Measurements from ENCODE around the gene MFAP5.

MFAP5 gene, protein sequence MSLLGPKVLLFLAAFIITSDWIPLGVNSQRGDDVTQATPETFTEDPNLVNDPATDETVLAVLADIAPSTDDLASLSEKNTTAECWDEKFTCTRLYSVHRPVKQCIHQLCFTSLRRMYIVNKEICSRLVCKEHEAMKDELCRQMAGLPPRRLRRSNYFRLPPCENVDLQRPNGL

DNA sequence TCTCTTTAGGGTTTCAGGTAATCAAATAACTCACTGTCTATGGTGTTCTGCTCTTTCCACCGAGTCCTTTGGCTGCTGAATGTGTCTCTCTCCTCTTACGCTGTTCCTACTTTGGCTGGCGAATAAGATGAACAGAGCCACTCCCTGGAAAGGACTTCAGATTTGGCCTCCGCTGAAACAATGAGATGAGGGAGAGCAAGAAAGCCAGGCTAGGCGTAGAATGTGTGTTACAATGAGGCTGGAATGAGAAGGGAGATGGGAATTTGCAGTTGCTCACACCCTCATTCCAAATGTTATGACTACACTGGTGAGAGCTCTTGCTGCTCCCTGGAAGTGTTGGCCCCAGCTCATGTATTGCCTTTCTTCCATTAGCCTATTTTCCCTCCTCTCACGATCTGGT lies at the start of gene MFAP5:
Gene MFAP5 (minus strand): TSS at position 234 of the 400 bp plus-strand sequence. CDS start 722 bp downstream, outside the sequence.
- DNase-seq (ENCODE audit: low read depth in 2 of 2) = no peak

DNA sequence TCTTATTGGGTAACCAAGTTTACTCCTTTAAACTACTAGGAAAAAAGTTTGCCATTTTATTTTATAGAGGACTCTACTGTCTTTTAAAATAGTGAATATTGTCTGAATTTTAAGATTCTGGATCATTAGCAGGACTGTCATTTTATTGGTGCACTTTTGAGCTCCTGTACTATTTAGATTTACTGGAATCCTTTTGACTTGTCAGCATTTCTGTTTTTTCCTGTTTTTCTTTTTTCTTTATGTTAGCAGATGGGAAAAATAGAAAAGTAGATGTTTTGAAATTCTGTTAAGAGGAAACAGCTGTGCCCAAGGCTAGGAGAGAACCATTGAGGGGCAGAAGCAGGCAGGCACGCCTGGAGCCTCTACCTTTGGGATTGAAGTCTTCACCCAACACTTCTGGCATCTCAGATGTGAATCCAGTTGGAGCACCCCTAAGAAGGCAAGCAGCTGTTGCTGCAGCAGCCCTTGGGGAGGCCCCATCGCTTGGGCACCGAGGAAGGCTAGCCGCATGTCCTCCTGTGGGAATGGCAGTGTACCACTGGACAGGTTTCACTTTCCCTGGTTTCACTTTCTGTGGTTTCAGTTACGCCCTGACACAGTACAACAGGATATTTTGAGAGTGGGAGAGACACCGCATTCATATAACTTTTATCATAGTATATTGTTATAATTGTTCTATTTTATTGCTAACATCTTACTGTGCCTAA lies 46.7 kb upstream of the MFAP5 start:
- no peak for DNase-seq (ENCODE audit: low read depth in 2 of 2)

DNA sequence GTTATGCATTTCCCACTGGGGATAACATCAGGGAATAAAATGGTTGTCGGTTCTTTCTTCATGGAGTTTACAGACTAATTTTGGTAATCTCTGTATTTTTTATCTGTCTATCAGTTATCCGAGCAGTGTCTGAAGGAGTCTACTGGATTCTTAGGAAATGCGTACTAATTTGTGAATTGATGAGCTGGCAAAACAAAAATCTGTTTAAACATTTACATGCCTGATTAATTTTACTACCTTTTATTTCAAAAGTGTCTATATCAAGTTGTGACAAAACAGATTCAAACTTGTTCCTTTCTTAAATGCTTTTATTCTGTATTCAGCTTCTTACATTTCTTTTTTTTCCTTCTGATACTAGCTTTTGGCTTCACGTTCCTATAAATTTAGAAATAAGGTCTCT lies 39.5 kb upstream of the MFAP5 start:
- DNase-seq (ENCODE audit: low read depth in 2 of 2) = no peak

DNA sequence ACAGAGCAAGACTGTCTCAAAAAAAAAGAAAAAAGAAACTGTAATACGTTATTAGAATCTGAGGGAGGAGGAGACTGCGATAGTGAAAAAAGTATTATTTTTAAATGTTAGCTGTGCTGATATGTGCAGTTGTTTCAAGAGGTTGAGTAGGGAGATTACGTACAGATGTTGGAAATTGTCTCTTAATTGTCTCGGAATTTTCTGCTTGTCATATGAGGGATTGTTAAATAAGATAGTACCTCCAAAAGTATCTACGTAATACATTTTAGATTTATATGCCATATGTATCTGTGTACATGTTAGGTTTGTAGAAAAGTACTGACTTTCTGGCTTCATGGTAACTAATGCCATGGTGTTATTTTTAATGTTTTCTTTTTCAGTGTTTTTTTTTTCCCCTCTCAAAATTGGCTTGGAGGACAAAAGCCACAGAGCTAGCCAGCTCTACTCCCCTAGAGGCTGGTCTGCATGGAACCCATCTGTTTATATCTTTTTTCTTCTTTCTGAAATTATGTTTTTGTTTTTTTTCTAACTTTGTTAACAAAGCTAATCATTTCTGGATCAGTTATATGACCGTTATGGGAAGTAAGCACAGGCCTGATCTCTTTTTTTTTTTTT lies 38.5 kb upstream of the MFAP5 start:
- no peak for DNase-seq (ENCODE audit: low read depth in 2 of 2)

DNA sequence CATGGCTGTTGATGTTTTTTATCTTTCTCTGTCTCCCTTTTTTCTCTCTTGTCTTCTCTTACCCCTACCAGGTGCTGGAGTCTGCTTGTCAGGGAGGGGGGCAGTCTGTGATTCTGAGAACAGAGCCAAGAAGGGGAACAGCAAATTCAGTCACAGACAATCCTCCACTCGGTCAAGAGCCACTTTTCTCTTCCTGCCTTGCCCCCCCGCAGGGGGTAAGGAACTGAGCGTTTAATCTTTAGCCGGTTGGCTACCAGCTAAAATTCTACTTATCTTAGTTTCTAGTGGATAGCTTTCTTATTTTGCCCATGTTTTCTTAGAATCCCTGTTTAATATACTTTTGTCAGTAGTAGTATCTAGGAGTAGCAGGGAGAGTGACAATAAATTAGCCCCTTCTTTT lies 37.1 kb upstream of the MFAP5 start:
- no peak for DNase-seq (ENCODE audit: low read depth in 2 of 2)

DNA sequence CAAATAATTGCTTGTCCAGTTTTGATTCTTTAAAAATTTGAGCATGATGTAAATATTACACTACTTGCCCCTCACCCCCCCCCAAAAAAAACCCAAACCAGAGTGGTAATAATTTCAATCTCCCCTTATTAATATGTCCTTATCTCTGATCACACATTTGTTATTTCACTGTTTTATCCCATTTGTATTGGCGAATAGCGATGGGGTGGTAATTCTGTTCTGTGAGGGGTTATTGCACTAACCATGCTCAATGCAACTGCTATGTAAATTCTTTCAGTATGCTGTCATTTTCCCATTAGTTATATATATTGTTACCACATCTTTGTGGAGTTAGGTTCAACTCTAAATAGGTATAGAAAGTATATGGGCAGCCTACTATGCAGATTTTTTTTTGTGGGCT lies 36.3 kb upstream of the MFAP5 start:
- DNase-seq (ENCODE audit: low read depth in 2 of 2) = no peak

DNA sequence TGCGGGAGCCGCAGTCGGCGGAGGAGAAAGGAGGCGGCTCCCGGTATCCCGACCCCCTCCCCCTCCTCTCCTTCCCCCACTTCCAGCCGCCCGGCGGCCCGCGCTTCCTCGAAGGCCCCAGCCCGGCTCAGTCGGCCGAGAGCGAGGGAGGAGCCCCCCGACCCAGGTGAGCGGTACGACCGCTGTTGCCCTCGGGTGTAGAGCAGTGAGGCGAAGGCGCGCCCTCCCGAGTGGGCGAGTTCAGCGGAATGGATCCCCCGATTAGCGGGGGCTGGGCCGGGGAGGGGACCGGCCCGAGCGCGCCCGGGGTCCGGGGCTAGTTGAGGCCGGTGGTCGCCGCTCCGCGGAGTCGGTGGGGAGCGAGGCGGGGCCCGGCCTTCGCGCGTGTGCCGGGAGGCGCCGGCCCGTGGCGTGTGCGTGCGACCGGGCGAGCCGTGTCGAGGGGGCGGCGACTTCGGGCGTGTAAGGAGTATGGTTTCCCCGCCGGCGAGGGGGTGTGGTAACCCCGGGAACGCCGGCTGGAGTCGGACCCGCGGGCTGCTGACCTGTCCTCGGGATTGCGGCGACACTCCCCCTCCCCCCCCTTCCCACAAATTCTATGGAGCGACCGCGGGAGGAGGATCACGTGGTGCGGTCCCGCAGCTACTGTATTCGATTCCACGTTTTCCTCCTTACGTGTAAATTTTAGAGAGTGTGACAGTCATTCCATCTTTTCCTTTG lies 35.7 kb upstream of the MFAP5 start:
- peak in 1 of 2 donors; percentile 5 for DNase-seq (ENCODE audit: low read depth in 2 of 2)

DNA sequence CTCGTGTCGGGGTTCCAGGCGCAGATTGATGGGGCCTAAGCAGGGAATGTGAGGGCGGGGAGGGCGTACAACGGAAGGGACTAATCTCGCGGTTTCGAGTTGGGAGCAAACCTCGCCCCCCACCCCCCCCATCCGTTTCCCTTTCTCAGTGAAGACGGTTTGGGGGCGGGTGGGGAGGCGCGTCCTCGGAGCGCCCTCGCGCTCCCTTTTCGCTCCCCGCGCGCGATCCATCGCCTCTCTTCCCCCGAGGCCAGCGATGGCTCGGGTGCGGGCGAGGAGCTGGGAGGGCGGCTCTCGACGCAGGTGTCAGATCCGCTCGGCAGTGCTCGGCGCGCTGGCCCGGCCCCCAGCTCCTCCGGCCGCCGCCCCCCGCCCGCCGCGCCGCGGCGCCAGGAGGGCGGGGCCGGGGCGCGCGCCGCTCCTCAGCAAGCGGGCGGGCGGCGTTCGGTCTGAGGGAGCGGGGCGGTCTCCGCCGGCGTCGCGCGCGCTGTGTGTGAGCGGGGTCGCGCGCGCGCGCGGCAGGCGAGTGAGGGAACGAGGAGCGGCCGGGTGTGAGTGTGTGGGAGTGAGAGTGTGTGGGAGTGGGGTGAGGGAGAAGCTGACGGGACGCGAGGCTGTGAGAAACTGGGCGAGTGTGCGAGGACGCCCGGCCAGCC lies 35.0 kb upstream of the MFAP5 start, which contains the start of gene RIMKLB:
Gene RIMKLB (plus strand): TSS at position 516 of the 656 bp plus-strand sequence. CDS start 15,876 bp downstream, outside the sequence.
- DNase-seq (ENCODE audit: low read depth in 2 of 2) = peak; percentile 72 to 80

DNA sequence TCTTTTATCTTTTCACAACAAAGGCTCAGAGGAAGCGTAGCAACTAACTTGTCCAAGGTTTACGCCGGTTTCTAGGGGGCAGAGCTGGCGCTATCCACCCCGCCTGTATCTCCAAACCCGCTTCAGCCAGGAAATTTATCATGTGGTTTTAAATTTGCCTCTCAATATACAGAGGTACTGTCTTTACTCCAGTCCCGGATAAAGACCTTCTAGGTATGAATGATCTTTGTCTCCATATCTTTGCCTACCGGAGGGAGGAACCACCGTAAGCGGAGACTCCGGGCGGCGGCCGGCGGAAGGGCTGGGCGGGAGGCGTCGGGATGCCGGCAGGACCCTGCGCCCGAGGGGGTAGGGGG lies 34.5 kb upstream of the MFAP5 start:
- no peak for DNase-seq (ENCODE audit: low read depth in 2 of 2)

DNA sequence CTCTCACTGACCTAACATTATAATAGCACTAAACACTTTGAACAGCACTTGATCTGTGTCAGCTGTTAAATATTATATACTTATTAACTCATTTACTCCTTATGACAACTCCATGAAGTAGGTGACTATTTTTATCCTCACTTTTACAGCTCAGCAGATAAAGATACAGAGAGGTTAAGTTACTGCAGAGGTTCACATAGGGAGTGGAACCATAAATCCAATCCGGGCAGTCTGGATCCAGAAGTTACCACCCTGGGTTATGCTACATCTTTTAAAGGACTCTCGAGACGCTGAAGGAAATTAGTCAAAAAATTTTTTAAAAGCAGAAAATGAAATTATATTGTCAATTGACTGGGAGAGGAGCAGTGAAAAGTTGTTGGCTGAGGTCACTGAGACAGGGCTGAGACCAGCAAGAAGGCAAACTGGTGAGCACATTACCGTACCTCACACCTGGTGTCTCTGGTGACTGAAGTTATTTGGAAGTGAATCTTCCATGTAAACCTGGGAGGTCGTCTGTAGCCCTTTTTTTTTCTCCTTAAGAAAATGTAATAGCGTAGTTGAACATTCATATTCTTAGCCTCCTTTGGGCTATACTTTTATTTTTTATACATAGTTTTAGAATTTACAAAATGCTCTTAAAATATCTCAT lies 33.9 kb upstream of the MFAP5 start:
- DNase-seq (ENCODE audit: low read depth in 2 of 2) = no peak

DNA sequence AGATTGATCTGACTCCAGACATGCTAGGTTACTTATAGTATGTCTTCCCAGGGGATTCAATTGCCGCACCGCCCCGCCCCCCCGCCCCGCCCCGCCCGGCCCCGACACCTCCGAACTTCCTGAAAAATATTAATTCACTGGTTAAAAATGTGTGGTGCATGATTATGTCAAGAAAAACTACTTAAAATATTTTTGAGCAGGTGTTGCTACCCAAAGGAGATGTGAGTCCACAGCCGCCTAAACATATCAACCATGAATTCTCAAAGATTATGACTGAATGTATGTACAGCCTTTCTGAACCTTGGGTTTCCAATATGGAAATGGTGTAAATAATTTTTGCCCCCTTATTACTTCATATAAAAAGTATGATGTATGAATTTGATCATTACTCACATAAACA lies 32.5 kb upstream of the MFAP5 start:
- no peak for DNase-seq (ENCODE audit: low read depth in 2 of 2)

DNA sequence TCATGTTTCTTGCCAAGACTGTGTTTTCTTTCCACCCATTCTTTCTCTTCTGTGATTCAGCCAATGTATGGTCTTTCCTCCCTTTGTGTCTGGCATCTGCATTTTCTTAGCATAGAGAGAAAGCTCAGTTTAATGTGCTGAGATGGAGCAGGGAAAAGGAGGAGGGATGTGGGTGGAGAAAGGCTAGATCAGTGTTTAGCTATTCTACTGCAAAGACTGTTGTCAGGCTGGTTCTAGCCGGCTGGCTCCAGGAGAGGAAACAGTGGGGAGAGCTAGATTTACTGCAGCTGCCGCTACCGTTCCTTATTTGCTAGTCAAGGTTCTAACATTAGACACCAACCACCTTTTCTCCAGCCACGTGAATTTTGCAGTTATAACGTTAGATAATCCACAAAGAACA lies 29.9 kb upstream of the MFAP5 start:
- DNase-seq (ENCODE audit: low read depth in 2 of 2) = no peak

DNA sequence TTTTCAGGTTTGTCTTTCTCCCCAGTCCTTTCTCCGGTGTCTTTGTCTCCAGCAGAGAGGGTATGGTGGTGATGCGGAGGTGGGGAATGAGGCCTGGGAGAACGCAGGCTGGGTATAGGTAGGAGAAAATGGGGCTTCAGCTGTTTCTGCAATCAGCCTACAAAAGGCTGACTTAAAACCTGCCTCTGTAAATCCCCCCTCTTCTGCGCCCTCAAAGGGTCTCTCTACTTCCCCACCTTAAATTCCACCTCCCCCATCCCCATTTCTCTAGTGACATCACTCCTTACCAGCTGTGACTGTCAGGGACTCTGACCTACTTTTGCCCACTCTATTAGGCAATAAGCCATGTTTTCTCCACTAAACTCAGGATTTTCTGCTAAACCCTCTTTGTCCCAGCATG lies 27.1 kb upstream of the MFAP5 start:
- no peak for DNase-seq (ENCODE audit: low read depth in 2 of 2)

DNA sequence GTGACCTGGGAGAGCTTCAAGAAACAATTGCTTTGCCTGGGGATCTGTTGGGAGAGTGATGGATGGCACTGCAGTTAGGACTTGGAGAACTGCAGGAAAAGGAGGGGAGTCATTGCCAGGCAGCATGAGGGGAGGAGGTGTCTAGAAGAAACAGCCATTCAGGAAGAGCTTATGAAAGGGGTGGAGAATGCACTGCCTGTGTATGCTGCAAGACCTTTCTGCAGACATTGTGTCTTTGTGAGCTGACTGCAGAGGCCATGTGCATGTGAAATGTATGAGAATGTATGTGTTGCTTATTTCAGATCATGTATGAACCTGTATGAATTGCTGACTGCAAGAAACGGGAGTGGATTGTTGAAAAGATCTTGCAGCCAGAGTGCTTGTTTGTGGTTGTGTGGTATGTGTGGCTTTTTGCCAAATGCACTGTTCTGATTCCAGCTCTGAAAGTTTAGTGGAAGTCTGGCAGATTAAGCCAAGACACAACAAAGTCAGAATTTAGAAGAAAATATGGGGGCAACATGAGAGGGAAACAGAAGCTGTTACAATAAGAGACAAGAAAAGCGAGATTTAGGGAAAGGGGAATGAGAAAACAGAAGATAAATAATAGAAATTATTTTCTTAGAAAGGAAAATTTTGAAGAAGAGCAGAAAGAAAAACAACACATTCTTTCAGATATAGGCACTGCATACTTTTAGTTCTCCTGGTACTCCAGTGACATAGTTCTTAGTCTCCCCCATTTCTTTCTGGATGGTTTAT lies 25.4 kb upstream of the MFAP5 start:
- no peak for DNase-seq (ENCODE audit: low read depth in 2 of 2)

DNA sequence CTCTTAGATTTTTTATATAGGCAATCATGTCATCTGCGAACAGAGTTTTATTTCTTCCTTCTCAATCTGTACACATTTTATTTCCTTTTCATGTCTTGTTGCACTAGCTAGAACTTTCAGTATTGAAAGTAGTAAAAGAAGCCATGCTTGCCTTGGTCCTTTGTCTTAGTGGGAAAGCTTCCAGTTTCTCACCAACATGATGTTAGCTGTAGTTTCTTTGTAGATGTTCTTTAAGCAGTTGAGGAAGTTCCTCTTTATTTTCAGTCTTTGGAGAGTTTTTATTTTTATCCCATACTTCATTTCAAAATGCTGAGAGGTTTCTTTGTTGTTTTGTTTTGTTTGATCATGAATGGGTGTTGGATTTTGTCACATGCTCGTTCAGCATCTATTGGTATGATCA lies 22.4 kb upstream of the MFAP5 start:
- DNase-seq (ENCODE audit: low read depth in 2 of 2) = no peak

DNA sequence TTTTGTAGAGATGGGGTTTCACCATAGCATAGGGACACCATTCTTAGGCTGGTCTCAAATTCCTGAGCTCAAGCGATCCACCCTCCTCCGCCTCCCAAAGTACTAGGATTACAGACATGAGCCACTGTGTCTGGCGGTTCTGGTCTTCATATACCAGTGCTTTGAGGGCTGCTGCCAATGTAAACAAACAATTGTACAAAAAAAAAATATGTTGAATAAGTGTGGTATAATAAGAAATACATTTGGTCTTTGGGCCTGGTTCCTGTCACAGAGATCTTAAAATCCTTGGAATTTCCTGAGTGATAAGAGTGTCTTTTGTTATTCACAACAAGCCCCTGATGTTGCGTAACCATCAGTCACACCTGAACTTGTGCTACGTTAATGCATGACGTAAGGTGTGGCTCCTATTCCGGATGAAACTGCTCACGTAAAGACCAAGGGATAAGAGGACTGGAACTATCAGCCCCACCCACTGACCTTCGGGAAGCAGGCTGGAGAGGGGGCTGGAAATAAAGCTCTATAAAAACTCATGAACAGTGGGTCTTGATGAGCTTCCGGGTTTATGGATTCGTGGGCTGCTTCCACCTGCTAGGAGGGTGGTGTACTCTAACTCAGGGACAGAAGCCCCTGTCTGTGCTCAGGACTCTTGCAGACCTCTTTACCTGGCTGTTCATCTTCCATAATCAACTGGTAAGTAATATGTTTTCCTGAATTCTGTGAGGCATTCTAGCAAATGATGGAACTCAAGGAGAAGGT lies 18.7 kb upstream of the MFAP5 start:
- no peak for DNase-seq (ENCODE audit: low read depth in 2 of 2)

DNA sequence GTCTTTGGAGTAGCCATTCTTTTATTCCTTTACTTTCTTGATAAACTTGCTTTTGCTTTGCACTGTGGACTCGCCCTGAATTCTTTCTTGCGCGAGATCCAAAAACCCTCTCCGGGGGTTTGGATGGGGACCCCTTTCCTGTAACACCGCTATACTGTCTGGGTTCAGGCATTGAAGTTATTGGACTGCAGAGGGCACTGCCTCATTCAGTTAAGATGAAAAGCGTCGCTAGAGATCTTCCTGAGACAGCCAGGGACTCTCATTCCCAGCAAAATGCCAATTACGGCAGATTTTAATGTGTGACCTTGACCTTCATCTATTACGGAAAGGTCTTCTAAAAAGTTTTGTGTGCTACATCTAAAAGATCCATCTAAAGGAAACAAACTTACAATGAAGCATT lies 17.9 kb upstream of the MFAP5 start:
- no peak for DNase-seq (ENCODE audit: low read depth in 2 of 2)

DNA sequence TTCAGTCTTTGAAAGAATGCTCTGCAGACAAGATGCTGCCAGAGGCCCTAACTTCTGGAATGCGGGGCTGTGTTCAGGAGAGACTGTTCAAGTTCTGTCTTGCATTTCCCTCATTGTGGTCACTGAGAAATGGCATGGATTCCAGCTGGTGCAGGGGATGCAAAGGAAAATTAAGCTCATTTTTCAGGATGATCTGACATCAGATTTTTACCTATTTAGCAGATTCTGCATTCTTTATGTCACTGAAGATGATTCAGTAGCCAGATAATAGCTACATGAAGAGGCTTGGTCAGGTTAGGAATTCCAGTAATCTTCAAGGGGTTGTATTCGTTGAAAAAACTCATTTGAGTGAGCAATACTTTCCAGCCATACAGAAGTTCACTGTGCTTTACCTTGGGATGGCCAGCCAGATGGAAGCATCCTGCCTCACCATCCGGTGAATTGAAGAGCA lies 16.1 kb upstream of the MFAP5 start:
- DNase-seq (ENCODE audit: low read depth in 2 of 2) = no peak

DNA sequence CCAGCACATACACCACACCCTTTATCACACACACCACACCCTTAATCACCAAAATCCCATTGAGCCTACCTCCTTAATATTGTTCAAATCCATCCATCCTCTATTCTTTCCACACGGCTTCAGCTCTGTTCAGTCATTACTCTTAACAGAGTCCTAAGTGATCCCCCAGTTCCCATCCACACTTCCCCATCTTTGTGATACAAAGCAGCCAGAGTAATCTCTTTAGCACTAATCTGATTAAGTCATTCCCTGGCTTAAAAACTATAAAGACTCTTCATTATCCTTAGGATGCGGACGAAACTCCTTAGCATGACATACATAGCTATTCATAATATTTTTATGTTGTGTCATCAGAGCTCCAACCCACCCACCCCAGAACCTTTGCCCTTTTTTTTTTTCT lies 14.7 kb upstream of the MFAP5 start:
- no peak for DNase-seq (ENCODE audit: low read depth in 2 of 2)

DNA sequence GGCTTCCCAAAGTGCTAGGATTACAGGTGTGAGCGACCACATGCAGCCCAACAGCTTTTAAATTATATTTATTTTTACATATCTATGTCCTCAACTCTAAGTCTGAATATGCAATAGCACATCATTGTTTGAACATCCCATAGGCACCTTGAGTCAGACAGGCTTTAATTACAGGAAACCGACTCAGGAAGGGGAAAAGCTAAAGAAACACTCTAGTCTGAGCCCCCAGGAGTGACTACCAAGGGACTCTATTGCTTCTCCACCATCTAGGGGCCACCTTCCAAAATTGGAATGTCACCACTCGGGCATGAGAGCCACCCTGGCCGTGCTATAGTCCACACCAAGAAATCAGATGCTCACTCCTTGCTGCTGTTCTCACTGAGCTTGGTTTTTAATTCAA lies 14.0 kb upstream of the MFAP5 start:
- DNase-seq (ENCODE audit: low read depth in 2 of 2) = no peak

Data from activated CD8-positive, alpha-beta memory T cell treated with anti-CD3 and anti-CD28 coated beads for 4 hours (primary cell).